ENCODE measurements around the gene PTPN5.

Gene PTPN5

GRCh38 chr11:18766015-18766414 lies 25.6 kb downstream of the PTPN5 start:
- no peak for TF ChIP-seq ZNF274 (IDR thresholded peaks at IDR 0.05; ENCODE audit: low read depth, low read length)
- TF ChIP-seq YY1 (IDR thresholded peaks at IDR 0.05; ENCODE audit: insufficient read depth, insufficient read length), result no peak
- no peak for TF ChIP-seq SUZ12 (IDR thresholded peaks at IDR 0.05; ENCODE audit: extremely low read depth, insufficient read depth, insufficient read length)
- Histone ChIP-seq H3K4me1 (ENCODE audit: insufficient read depth, insufficient read length) (peaks cover 4% of the 10 kb centered on the region), H3K9me3 (ENCODE audit: insufficient read depth, low read length) (no peaks in the 10 kb centered on the region)

GRCh38 chr11:18765554-18765953 lies 26.0 kb downstream of the PTPN5 start:
- H3K9me3 ChIP-seq (ENCODE audit: insufficient read depth, low read length), result no peaks in the 10 kb centered on the region
- no peaks in the 10 kb centered on the region for H3K27me3 ChIP-seq (ENCODE audit: insufficient read depth, insufficient read length)
- no peak overlapping the region for H3K4me3 ChIP-seq (ENCODE audit: insufficient read length, low read depth)
- H3K4me1 ChIP-seq (ENCODE audit: insufficient read depth, insufficient read length), result peaks cover 4% of the 10 kb centered on the region
- H3K9ac ChIP-seq (ENCODE audit: insufficient read length, low read depth), result no peak overlapping the region
- TF ChIP-seq ZNF274 (IDR thresholded peaks at IDR 0.05; ENCODE audit: low read depth, low read length), result no peak
- no peak for TF ChIP-seq SUZ12 (IDR thresholded peaks at IDR 0.05; ENCODE audit: extremely low read depth, insufficient read depth, insufficient read length)
- TF ChIP-seq YY1 (IDR thresholded peaks at IDR 0.05; ENCODE audit: insufficient read depth, insufficient read length), result no peak
- DNase-seq (ENCODE audit: low read depth, low spot score), result no peak
- no peaks in the 10 kb centered on the region for H3K36me3 ChIP-seq (ENCODE audit: insufficient read depth, insufficient read length, low read length)

More at GRCh38 chr11:18766015-18766414, 25.6 kb downstream of the PTPN5 start:
- H3K4me3 ChIP-seq (ENCODE audit: insufficient read length, low read depth), result no peak overlapping the region
- H3K9ac ChIP-seq (ENCODE audit: insufficient read length, low read depth), result no peak overlapping the region
- no peaks in the 10 kb centered on the region for H3K27me3 ChIP-seq (ENCODE audit: insufficient read depth, insufficient read length)
- DNase-seq (ENCODE audit: low read depth, low spot score), result no peak
- no peaks in the 10 kb centered on the region for H3K36me3 ChIP-seq (ENCODE audit: insufficient read depth, insufficient read length, low read length)

GRCh38 chr11:18761741-18762140 lies 29.9 kb downstream of the PTPN5 start:
- DNase-seq (ENCODE audit: low read depth, low spot score), result no peak
- H3K4me3 ChIP-seq (ENCODE audit: insufficient read length, low read depth), result no peak overlapping the region
- H3K9me3 ChIP-seq (ENCODE audit: insufficient read depth, low read length), result no peaks in the 10 kb centered on the region
- H3K36me3 ChIP-seq (ENCODE audit: insufficient read depth, insufficient read length, low read length), result no peaks in the 10 kb centered on the region
- no peaks in the 10 kb centered on the region for H3K4me1 ChIP-seq (ENCODE audit: insufficient read depth, insufficient read length)
- H3K9ac ChIP-seq (ENCODE audit: insufficient read length, low read depth), result no peak overlapping the region
- TF ChIP-seq YY1 (IDR thresholded peaks at IDR 0.05; ENCODE audit: insufficient read depth, insufficient read length), result no peak
- TF ChIP-seq SUZ12 (IDR thresholded peaks at IDR 0.05; ENCODE audit: extremely low read depth, insufficient read depth, insufficient read length), result no peak
- TF ChIP-seq ZNF274 (IDR thresholded peaks at IDR 0.05; ENCODE audit: low read depth, low read length), result no peak
- H3K27me3 ChIP-seq (ENCODE audit: insufficient read depth, insufficient read length), result no peaks in the 10 kb centered on the region

- no peak for DNase-seq (ENCODE audit: low read depth, low spot score)
- no peaks in the 10 kb centered on the region for H3K36me3 ChIP-seq (ENCODE audit: insufficient read depth, insufficient read length, low read length)
- no peaks in the 10 kb centered on the region for H3K9me3 ChIP-seq (ENCODE audit: insufficient read depth, low read length)
- H3K4me1 ChIP-seq (ENCODE audit: insufficient read depth, insufficient read length), result no peaks in the 10 kb centered on the region
- no peaks in the 10 kb centered on the region for H3K27me3 ChIP-seq (ENCODE audit: insufficient read depth, insufficient read length)
- TF ChIP-seq SUZ12 (IDR thresholded peaks at IDR 0.05; ENCODE audit: extremely low read depth, insufficient read depth, insufficient read length) (no peak), YY1 (IDR thresholded peaks at IDR 0.05; ENCODE audit: insufficient read depth, insufficient read length) (no peak), ZNF274 (IDR thresholded peaks at IDR 0.05; ENCODE audit: low read depth, low read length) (no peak)
- H3K9ac ChIP-seq (ENCODE audit: insufficient read length, low read depth), result no peak overlapping the region
- H3K4me3 ChIP-seq (ENCODE audit: insufficient read length, low read depth), result no peak overlapping the region
Measured at GRCh38 chr11:18761144-18761543, 30.5 kb downstream of the PTPN5 start.

- H3K4me1 ChIP-seq (ENCODE audit: insufficient read depth, insufficient read length), result no peaks in the 10 kb centered on the region
- H3K9me3 ChIP-seq (ENCODE audit: insufficient read depth, low read length), result no peaks in the 10 kb centered on the region
- DNase-seq (ENCODE audit: low read depth, low spot score), result no peak
- TF ChIP-seq YY1 (IDR thresholded peaks at IDR 0.05; ENCODE audit: insufficient read depth, insufficient read length) (no peak), ZNF274 (IDR thresholded peaks at IDR 0.05; ENCODE audit: low read depth, low read length) (no peak), SUZ12 (IDR thresholded peaks at IDR 0.05; ENCODE audit: extremely low read depth, insufficient read depth, insufficient read length) (no peak)
- H3K36me3 ChIP-seq (ENCODE audit: insufficient read depth, insufficient read length, low read length), result no peaks in the 10 kb centered on the region
- H3K4me3 ChIP-seq (ENCODE audit: insufficient read length, low read depth), result no peak overlapping the region
- no peaks in the 10 kb centered on the region for H3K27me3 ChIP-seq (ENCODE audit: insufficient read depth, insufficient read length)
- H3K9ac ChIP-seq (ENCODE audit: insufficient read length, low read depth), result no peak overlapping the region
Measured at GRCh38 chr11:18757811-18758210, 33.8 kb downstream of the PTPN5 start.

GRCh38 chr11:18756889-18757288 lies 34.7 kb downstream of the PTPN5 start:
- no peaks in the 10 kb centered on the region for H3K27me3 ChIP-seq (ENCODE audit: insufficient read depth, insufficient read length)
- no peak for DNase-seq (ENCODE audit: low read depth, low spot score)

GRCh38 chr11:18754308-18754707 lies 37.3 kb downstream of the PTPN5 start:
- no peak for TF ChIP-seq YY1 (IDR thresholded peaks at IDR 0.05; ENCODE audit: insufficient read depth, insufficient read length)
- TF ChIP-seq ZNF274 (IDR thresholded peaks at IDR 0.05; ENCODE audit: low read depth, low read length), result no peak
- no peak for TF ChIP-seq SUZ12 (IDR thresholded peaks at IDR 0.05; ENCODE audit: extremely low read depth, insufficient read depth, insufficient read length)
- no peak overlapping the region for H3K9ac ChIP-seq (ENCODE audit: insufficient read length, low read depth)
- no peaks in the 10 kb centered on the region for H3K9me3 ChIP-seq (ENCODE audit: insufficient read depth, low read length)
- H3K4me3 ChIP-seq (ENCODE audit: insufficient read length, low read depth), result no peak overlapping the region
- no peaks in the 10 kb centered on the region for H3K27me3 ChIP-seq (ENCODE audit: insufficient read depth, insufficient read length)
- peaks cover 2% of the 10 kb centered on the region for H3K4me1 ChIP-seq (ENCODE audit: insufficient read depth, insufficient read length)
- H3K36me3 ChIP-seq (ENCODE audit: insufficient read depth, insufficient read length, low read length), result no peaks in the 10 kb centered on the region
- DNase-seq (ENCODE audit: low read depth, low spot score), result no peak

More at GRCh38 chr11:18756889-18757288, 34.7 kb downstream of the PTPN5 start:
- Histone ChIP-seq H3K4me3 (ENCODE audit: insufficient read length, low read depth) (no peak overlapping the region), H3K9me3 (ENCODE audit: insufficient read depth, low read length) (no peaks in the 10 kb centered on the region), H3K4me1 (ENCODE audit: insufficient read depth, insufficient read length) (no peaks in the 10 kb centered on the region), H3K36me3 (ENCODE audit: insufficient read depth, insufficient read length, low read length) (no peaks in the 10 kb centered on the region), H3K9ac (ENCODE audit: insufficient read length, low read depth) (no peak overlapping the region)
- no peak for TF ChIP-seq SUZ12 (IDR thresholded peaks at IDR 0.05; ENCODE audit: extremely low read depth, insufficient read depth, insufficient read length)

- H3K4me3 ChIP-seq (ENCODE audit: insufficient read length, low read depth), result no peak overlapping the region
- no peaks in the 10 kb centered on the region for H3K36me3 ChIP-seq (ENCODE audit: insufficient read depth, insufficient read length, low read length)
- no peak for DNase-seq (ENCODE audit: low read depth, low spot score)
- no peaks in the 10 kb centered on the region for H3K9me3 ChIP-seq (ENCODE audit: insufficient read depth, low read length)
- no peak overlapping the region for H3K9ac ChIP-seq (ENCODE audit: insufficient read length, low read depth)
- TF ChIP-seq SUZ12 (IDR thresholded peaks at IDR 0.05; ENCODE audit: extremely low read depth, insufficient read depth, insufficient read length) (no peak), YY1 (IDR thresholded peaks at IDR 0.05; ENCODE audit: insufficient read depth, insufficient read length) (no peak), ZNF274 (IDR thresholded peaks at IDR 0.05; ENCODE audit: low read depth, low read length) (no peak)
- H3K4me1 ChIP-seq (ENCODE audit: insufficient read depth, insufficient read length), result peaks cover 7% of the 10 kb centered on the region
- H3K27me3 ChIP-seq (ENCODE audit: insufficient read depth, insufficient read length), result no peaks in the 10 kb centered on the region
Measured at GRCh38 chr11:18752502-18752901, 39.1 kb downstream of the PTPN5 start.

Measured in NT2/D1 (cell line).